ENCODE results near the gene SSTR3.
A peak's percentile ranks its signal among the peaks of the same experiment; 100 is the strongest.

GRCh38 chr22:37199760-37200108 lies 12.5 kb downstream of the SSTR3 start:
- peak in 2 of 12 donors; percentile 13 to 17 for TF ChIP-seq CTCF (IDR thresholded peaks at IDR 0.05)
- TF ChIP-seq POLR2A (IDR thresholded peaks at IDR 0.05): no peak
